ENCODE data around the gene MIA2. TPM values are rescaled to one million over a fixed set of nuclear protein-coding genes. Genes with fewer than 3 reads are reported as not detected.
"Not testable (repeated sequence)": the region's sequence is repeated elsewhere in the genome, so short reads cannot be mapped to it uniquely, and the experiment has no call there.

The MIA2 gene
- total and polyA plus RNA-seq, 7 donors, result 10.6 to 29.1 (median 18.3) TPM

- Histone ChIP-seq H3K9me3 (no peaks in the 10 kb centered on the region), H3K27me3 (ENCODE audit: insufficient read depth in 3 of 3, low read length in 2 of 3) (no peaks in the 10 kb centered on the region), H3K36me3 (ENCODE audit: insufficient read depth in 1 of 2, low read depth in 1 of 2) (no peaks in the 10 kb centered on the region), H3K27ac (no peak overlapping the region), H3K4me3 (no peak overlapping the region), H3K4me1 (no peaks in the 10 kb centered on the region)
- ATAC-seq (no peak), DNase-seq (no peak)
- 86 to 96% (median 95%) methylated on average over 1 of the region's 1 CpG for WGBS, 3 donors
- intact Hi-C loops (cut with DNase I), result no loop called here
- TF ChIP-seq CTCF (IDR thresholded peaks at IDR 0.05), result no peak
Observed at GRCh38 chr14:39212693-39213092, 21.0 kb upstream of the MIA2 start.

GRCh38 chr14:39217214-39217879 lies 16.4 kb upstream of the MIA2 start:
- Histone ChIP-seq H3K27ac (no peak overlapping the region), H3K27me3 (ENCODE audit: insufficient read depth in 3 of 3, low read length in 2 of 3) (no peaks in the 10 kb centered on the region), H3K4me3 (no peak overlapping the region), H3K36me3 (ENCODE audit: insufficient read depth in 1 of 2, low read depth in 1 of 2) (no peaks in the 10 kb centered on the region), H3K9me3 (no peaks in the 10 kb centered on the region), H3K4me1 (no peaks in the 10 kb centered on the region)
- TF ChIP-seq CTCF (IDR thresholded peaks at IDR 0.05), result no peak
- DNase-seq (no peak), ATAC-seq (no peak)
- intact Hi-C loops (cut with DNase I), result no loop called here
- WGBS, 3 donors, result 74 to 80% (median 76%) methylated on average over 8 of the region's 8 CpGs

GRCh38 chr14:39218171-39218769 lies 15.4 kb upstream of the MIA2 start:
- Histone ChIP-seq H3K4me1 (no peaks in the 10 kb centered on the region), H3K36me3 (ENCODE audit: insufficient read depth in 1 of 2, low read depth in 1 of 2) (no peaks in the 10 kb centered on the region), H3K27ac (no peak overlapping the region), H3K27me3 (ENCODE audit: insufficient read depth in 3 of 3, low read length in 2 of 3) (no peaks in the 10 kb centered on the region), H3K9me3 (no peaks in the 10 kb centered on the region), H3K4me3 (no peak overlapping the region)
- ATAC-seq (no peak), DNase-seq (no peak)
- WGBS, 3 donors, result 36 to 48% (median 46%) methylated on average over 5 of the region's 5 CpGs
- no peak for TF ChIP-seq CTCF (IDR thresholded peaks at IDR 0.05)
- intact Hi-C loops (cut with DNase I), result no loop called here

- Histone ChIP-seq H3K27ac (no peak overlapping the region), H3K36me3 (ENCODE audit: insufficient read depth in 1 of 2, low read depth in 1 of 2) (no peaks in the 10 kb centered on the region), H3K4me3 (no peak overlapping the region), H3K27me3 (ENCODE audit: insufficient read depth in 3 of 3, low read length in 2 of 3) (no peaks in the 10 kb centered on the region), H3K4me1 (no peaks in the 10 kb centered on the region), H3K9me3 (no peaks in the 10 kb centered on the region)
- intact Hi-C loops (cut with DNase I), result no loop called here
- no peak for TF ChIP-seq CTCF (IDR thresholded peaks at IDR 0.05)
- no peak for ATAC-seq
- DNase-seq, result no peak
- WGBS, 3 donors, result 34 to 51% (median 35%) methylated on average over 3 of the region's 3 CpGs
Observed at GRCh38 chr14:39219075-39219499, 14.6 kb upstream of the MIA2 start.

- H3K4me1 ChIP-seq; H3K27ac ChIP-seq; ATAC-seq; intact Hi-C loops (cut with DNase I); H3K4me3 ChIP-seq; H3K36me3 ChIP-seq (ENCODE audit: insufficient read depth in 1 of 2, low read depth in 1 of 2); H3K9me3 ChIP-seq; DNase-seq; H3K27me3 ChIP-seq (ENCODE audit: insufficient read depth in 3 of 3, low read length in 2 of 3): not testable (repeated sequence)
- 92 to 96% (median 93%) methylated on average over 1 of the region's 1 CpG for WGBS, 3 donors
Observed at GRCh38 chr14:39220473-39220872, 13.2 kb upstream of the MIA2 start.
